HEK293 (cell line): ENCODE results near the gene PDE4B.

Experiments
- CTCF ChIA-PET: fragments of 350-600 bp; formaldehyde crosslinking; extraction: SDS; loops from one replicate; lab custom pipeline; 2021; ENCODE audit warnings: antibody characterized with exemption; lab: Yijun Ruan, JAX
- POLR2A ChIA-PET: fragments of 300-600 bp; formaldehyde crosslinking; extraction: SDS; loops from one replicate; lab custom pipeline; 2020; ENCODE audit warnings: antibody characterized with exemption, inconsistent platforms; lab: Yijun Ruan, JAX
- H3K27ac ChIP-seq: fragments of 200-500 bp; sonication (Bioruptor generic); 2 replicates; pipeline ENCODE4 v1.5.1; 2014; ENCODE audit warnings: low read depth, low read length, control low read depth, inconsistent platforms; ENCODE audit errors: extremely low read depth
- H3K36me3 ChIP-seq, 2 experiments: fragments of 200-500 bp in 1 of 2; sonication (Bioruptor generic) in 1 of 2; 1 replicate in 1 of 2; 2 replicates in 1 of 2; pipeline ENCODE4 v1.5.1; 2014 to 2017; ENCODE audit warnings: inconsistent platforms in 2 of 2, low read length in 2 of 2; ENCODE audit not compliant: control insufficient read depth in 2 of 2, insufficient read depth in 1 of 2
- H3K4me1 ChIP-seq: fragments of 200-500 bp; sonication (Bioruptor generic); 2 replicates; pipeline ENCODE4 v1.5.1; 2014; ENCODE audit warnings: mild to moderate bottlenecking, low read length, inconsistent platforms; ENCODE audit not compliant: control insufficient read depth, insufficient read depth
- H3K4me3 ChIP-seq: 2 replicates; pipeline ENCODE4 v1.5.1; 2011; ENCODE audit warnings: low read depth, mild to moderate bottlenecking, control low read depth, low read length, moderate library complexity
- H3K9me3 ChIP-seq: fragments of 200-500 bp; sonication (Bioruptor generic); 2 replicates; pipeline ENCODE4 v1.5.1; 2014; ENCODE audit warnings: low read depth, low read length, inconsistent platforms; ENCODE audit not compliant: control insufficient read depth, insufficient read depth
- BCL11B ChIP-seq: fragments of 450-650 bp; formaldehyde crosslinking; IDR thresholded peaks from 2 replicates; pipeline ENCODE4 v1.5.1; 2016; ENCODE audit warnings: low read depth, missing biosample characterization, missing genetic modification characterization
- OSR2 ChIP-seq: fragments of 450-650 bp; formaldehyde crosslinking; IDR thresholded peaks from 2 replicates; pipeline ENCODE4 v1.5.1; 2016; ENCODE audit warnings: missing biosample characterization, missing genetic modification characterization
- OVOL3 ChIP-seq: fragments of 450-650 bp; formaldehyde crosslinking; IDR thresholded peaks from 2 replicates; pipeline ENCODE4 v1.5.1; 2016; ENCODE audit warnings: missing biosample characterization, missing genetic modification characterization
- PATZ1 ChIP-seq: fragments of 450-650 bp; formaldehyde crosslinking; IDR thresholded peaks from 2 replicates; pipeline ENCODE4 v1.5.1; 2016; ENCODE audit warnings: missing biosample characterization, missing genetic modification characterization
- ZBTB17 ChIP-seq: fragments of 450-650 bp; formaldehyde crosslinking; IDR thresholded peaks from 2 replicates; pipeline ENCODE4 v1.5.1; 2016; ENCODE audit warnings: missing biosample characterization, missing genetic modification characterization
- ZNF146 ChIP-seq: fragments of 450-650 bp; formaldehyde crosslinking; IDR thresholded peaks from 2 replicates; pipeline ENCODE4 v1.5.1; 2016; ENCODE audit warnings: missing biosample characterization, missing genetic modification characterization
- ZNF214 ChIP-seq: fragments of 450-650 bp; formaldehyde crosslinking; IDR thresholded peaks from 2 replicates; pipeline ENCODE4 v1.5.1; 2017; ENCODE audit warnings: missing biosample characterization, mild to moderate bottlenecking, missing genetic modification characterization, borderline replicate concordance
- ZNF221 ChIP-seq: fragments of 450-650 bp; formaldehyde crosslinking; IDR thresholded peaks from 2 replicates; pipeline ENCODE4 v1.5.1; 2017; ENCODE audit warnings: missing biosample characterization, missing genetic modification characterization, borderline replicate concordance
- ZNF239 ChIP-seq: fragments of 450-650 bp; formaldehyde crosslinking; IDR thresholded peaks from 2 replicates; pipeline ENCODE4 v1.5.1; 2016; ENCODE audit warnings: missing biosample characterization, missing genetic modification characterization
- ZNF274 ChIP-seq, 2 experiments: fragments of 200-500 bp in 1 of 2; fragments of 450-650 bp in 1 of 2; sonication (Bioruptor generic) in 1 of 2; formaldehyde crosslinking in 1 of 2; IDR thresholded peaks; 2 replicates each; pipeline versions ENCODE4 v1.5.1 to v1.6.1; 2014 to 2016; ENCODE audit warnings: borderline replicate concordance in 1 of 2, inconsistent platforms in 1 of 2, low read length in 1 of 2, missing biosample characterization in 1 of 2, missing genetic modification characterization in 1 of 2
- ZNF362 ChIP-seq: fragments of 450-650 bp; formaldehyde crosslinking; IDR thresholded peaks from 2 replicates; pipeline ENCODE4 v1.5.1; 2016; ENCODE audit warnings: missing biosample characterization, missing genetic modification characterization
- ZNF654 ChIP-seq: fragments of 450-650 bp; formaldehyde crosslinking; IDR thresholded peaks from 2 replicates; pipeline ENCODE4 v1.5.1; 2016; ENCODE audit warnings: low read depth, missing biosample characterization, missing genetic modification characterization
- ZNF677 ChIP-seq: fragments of 450-650 bp; IDR thresholded peaks from 2 replicates; pipeline ENCODE4 v1.5.0; 2018; ENCODE audit warnings: missing biosample characterization, mild to moderate bottlenecking, missing genetic modification characterization, moderate library complexity
- ZNF830 ChIP-seq: fragments of 450-650 bp; IDR thresholded peaks from 2 replicates; pipeline ENCODE4 v1.5.0; 2018; ENCODE audit warnings: missing biosample characterization, missing genetic modification characterization, low read depth, mild to moderate bottlenecking, moderate library complexity
- TF ChIP-seq, protein P1 (sequence below): fragments of 450-650 bp; formaldehyde crosslinking; IDR thresholded peaks from 2 replicates; pipeline ENCODE4 v1.5.1; 2016; ENCODE audit warnings: missing biosample characterization, missing genetic modification characterization
- TF ChIP-seq, protein P2 (sequence below): fragments of 450-650 bp; formaldehyde crosslinking; IDR thresholded peaks from 2 replicates; pipeline ENCODE4 v1.5.1; 2016; ENCODE audit warnings: missing biosample characterization, missing genetic modification characterization
- TF ChIP-seq, protein P3 (sequence below): fragments of 450-650 bp; formaldehyde crosslinking; IDR thresholded peaks from 2 replicates; pipeline ENCODE4 v1.5.1; 2016; ENCODE audit warnings: missing biosample characterization, missing genetic modification characterization
- TF ChIP-seq, protein P4 (sequence below): fragments of 450-650 bp; formaldehyde crosslinking; IDR thresholded peaks from 2 replicates; pipeline ENCODE4 v1.5.1; 2016; ENCODE audit warnings: missing biosample characterization, missing genetic modification characterization, borderline replicate concordance

PDE4B gene

GRCh38 chr1:66172272-66172671 is 379.6 kb downstream of the PDE4B start (continued):
- TF ChIP-seq ZNF677 (tag by site-specific recombination) = no peak
- no peak for TF ChIP-seq ZNF239
- TF ChIP-seq, protein P1, sequence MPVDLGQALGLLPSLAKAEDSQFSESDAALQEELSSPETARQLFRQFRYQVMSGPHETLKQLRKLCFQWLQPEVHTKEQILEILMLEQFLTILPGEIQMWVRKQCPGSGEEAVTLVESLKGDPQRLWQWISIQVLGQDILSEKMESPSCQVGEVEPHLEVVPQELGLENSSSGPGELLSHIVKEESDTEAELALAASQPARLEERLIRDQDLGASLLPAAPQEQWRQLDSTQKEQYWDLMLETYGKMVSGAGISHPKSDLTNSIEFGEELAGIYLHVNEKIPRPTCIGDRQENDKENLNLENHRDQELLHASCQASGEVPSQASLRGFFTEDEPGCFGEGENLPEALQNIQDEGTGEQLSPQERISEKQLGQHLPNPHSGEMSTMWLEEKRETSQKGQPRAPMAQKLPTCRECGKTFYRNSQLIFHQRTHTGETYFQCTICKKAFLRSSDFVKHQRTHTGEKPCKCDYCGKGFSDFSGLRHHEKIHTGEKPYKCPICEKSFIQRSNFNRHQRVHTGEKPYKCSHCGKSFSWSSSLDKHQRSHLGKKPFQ (tag by site-specific recombination) = no peak
- TF ChIP-seq OVOL3 (tag by site-specific recombination) = no peak
- no peak for TF ChIP-seq PATZ1

DNA sequence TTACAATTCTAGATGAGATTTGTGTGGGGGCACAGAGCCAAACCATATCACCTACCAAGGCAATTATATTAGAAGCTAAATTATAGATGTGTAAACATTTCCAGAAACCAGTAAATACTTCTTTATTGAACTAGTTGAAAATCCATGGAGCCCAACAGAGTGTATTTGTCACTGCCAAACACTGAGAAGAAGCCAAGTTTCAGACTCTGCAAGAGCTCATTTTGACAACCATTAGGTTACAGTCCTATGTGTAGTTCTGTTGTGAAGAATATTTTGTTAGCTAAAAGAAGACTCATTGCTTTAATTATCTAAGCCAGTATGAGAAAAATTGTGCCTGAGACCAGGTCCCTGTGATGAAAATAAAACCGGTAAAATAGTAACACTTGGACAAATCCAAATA is 382.4 kb downstream of the PDE4B start:
- ChIA-PET POLR2A (no interaction called here), CTCF (interaction anchor here (0.6 to 1.5 kb wide), 2 partner anchors 67 to 974 kb away, joined by 4 to 5 read pairs; no protein-coding TSS in a partner anchor)
- no peak for TF ChIP-seq BCL11B (tag by site-specific recombination)

GRCh38 chr1:66175581-66175980 is 382.9 kb downstream of the PDE4B start:
- Histone ChIP-seq H3K4me3 (no peak overlapping the region), H3K27ac (no peak overlapping the region), H3K4me1 (peaks cover 13% of the 10 kb centered on the region), H3K9me3 (no peaks in the 10 kb centered on the region), H3K36me3 (no peaks in the 10 kb centered on the region)
- ChIA-PET CTCF (interaction anchor here (0.6 to 1.5 kb wide), 2 partner anchors 67 to 541 kb away, joined by 3 to 5 read pairs; no protein-coding TSS in a partner anchor), POLR2A (no interaction called here)
- no peak for TF ChIP-seq ZNF362
- no peak for TF ChIP-seq ZNF274 (IDR thresholded peaks at IDR 0.05; ENCODE audit: low read length)
- no peak for TF ChIP-seq ZNF274 (tag by site-specific recombination; IDR thresholded peaks at IDR 0.05; ENCODE audit: borderline replicate concordance)
- TF ChIP-seq, protein P2, sequence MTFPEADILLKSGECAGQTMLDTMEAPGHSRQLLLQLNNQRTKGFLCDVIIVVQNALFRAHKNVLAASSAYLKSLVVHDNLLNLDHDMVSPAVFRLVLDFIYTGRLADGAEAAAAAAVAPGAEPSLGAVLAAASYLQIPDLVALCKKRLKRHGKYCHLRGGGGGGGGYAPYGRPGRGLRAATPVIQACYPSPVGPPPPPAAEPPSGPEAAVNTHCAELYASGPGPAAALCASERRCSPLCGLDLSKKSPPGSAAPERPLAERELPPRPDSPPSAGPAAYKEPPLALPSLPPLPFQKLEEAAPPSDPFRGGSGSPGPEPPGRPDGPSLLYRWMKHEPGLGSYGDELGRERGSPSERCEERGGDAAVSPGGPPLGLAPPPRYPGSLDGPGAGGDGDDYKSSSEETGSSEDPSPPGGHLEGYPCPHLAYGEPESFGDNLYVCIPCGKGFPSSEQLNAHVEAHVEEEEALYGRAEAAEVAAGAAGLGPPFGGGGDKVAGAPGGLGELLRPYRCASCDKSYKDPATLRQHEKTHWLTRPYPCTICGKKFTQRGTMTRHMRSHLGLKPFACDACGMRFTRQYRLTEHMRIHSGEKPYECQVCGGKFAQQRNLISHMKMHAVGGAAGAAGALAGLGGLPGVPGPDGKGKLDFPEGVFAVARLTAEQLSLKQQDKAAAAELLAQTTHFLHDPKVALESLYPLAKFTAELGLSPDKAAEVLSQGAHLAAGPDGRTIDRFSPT (tag by site-specific recombination) = no peak
- TF ChIP-seq ZBTB17 (tag by site-specific recombination) = no peak
- no peak for TF ChIP-seq ZNF830
- TF ChIP-seq ZNF146 = no peak
- TF ChIP-seq, protein P3, sequence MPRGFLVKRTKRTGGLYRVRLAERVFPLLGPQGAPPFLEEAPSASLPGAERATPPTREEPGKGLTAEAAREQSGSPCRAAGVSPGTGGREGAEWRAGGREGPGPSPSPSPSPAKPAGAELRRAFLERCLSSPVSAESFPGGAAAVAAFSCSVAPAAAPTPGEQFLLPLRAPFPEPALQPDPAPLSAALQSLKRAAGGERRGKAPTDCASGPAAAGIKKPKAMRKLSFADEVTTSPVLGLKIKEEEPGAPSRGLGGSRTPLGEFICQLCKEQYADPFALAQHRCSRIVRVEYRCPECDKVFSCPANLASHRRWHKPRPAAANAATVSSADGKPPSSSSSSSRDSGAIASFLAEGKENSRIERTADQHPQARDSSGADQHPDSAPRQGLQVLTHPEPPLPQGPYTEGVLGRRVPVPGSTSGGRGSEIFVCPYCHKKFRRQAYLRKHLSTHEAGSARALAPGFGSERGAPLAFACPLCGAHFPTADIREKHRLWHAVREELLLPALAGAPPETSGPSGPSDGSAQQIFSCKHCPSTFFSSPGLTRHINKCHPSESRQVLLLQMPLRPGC (tag by site-specific recombination) = no peak
- no peak for TF ChIP-seq ZNF654 (tag by site-specific recombination)
- TF ChIP-seq, protein P4, sequence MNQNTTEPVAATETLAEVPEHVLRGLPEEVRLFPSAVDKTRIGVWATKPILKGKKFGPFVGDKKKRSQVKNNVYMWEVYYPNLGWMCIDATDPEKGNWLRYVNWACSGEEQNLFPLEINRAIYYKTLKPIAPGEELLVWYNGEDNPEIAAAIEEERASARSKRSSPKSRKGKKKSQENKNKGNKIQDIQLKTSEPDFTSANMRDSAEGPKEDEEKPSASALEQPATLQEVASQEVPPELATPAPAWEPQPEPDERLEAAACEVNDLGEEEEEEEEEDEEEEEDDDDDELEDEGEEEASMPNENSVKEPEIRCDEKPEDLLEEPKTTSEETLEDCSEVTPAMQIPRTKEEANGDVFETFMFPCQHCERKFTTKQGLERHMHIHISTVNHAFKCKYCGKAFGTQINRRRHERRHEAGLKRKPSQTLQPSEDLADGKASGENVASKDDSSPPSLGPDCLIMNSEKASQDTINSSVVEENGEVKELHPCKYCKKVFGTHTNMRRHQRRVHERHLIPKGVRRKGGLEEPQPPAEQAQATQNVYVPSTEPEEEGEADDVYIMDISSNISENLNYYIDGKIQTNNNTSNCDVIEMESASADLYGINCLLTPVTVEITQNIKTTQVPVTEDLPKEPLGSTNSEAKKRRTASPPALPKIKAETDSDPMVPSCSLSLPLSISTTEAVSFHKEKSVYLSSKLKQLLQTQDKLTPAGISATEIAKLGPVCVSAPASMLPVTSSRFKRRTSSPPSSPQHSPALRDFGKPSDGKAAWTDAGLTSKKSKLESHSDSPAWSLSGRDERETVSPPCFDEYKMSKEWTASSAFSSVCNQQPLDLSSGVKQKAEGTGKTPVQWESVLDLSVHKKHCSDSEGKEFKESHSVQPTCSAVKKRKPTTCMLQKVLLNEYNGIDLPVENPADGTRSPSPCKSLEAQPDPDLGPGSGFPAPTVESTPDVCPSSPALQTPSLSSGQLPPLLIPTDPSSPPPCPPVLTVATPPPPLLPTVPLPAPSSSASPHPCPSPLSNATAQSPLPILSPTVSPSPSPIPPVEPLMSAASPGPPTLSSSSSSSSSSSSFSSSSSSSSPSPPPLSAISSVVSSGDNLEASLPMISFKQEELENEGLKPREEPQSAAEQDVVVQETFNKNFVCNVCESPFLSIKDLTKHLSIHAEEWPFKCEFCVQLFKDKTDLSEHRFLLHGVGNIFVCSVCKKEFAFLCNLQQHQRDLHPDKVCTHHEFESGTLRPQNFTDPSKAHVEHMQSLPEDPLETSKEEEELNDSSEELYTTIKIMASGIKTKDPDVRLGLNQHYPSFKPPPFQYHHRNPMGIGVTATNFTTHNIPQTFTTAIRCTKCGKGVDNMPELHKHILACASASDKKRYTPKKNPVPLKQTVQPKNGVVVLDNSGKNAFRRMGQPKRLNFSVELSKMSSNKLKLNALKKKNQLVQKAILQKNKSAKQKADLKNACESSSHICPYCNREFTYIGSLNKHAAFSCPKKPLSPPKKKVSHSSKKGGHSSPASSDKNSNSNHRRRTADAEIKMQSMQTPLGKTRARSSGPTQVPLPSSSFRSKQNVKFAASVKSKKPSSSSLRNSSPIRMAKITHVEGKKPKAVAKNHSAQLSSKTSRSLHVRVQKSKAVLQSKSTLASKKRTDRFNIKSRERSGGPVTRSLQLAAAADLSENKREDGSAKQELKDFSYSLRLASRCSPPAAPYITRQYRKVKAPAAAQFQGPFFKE = no peak
- no peak for TF ChIP-seq ZNF221
- no peak for TF ChIP-seq OSR2 (tag by site-specific recombination)
- TF ChIP-seq ZNF214 = no peak

More for the DNA sequence above, 382.4 kb downstream of the PDE4B start:
- H3K4me1 ChIP-seq = peaks cover 13% of the 10 kb centered on the region
- no peaks in the 10 kb centered on the region for H3K36me3 ChIP-seq
- no peaks in the 10 kb centered on the region for H3K9me3 ChIP-seq
- no peak overlapping the region for H3K4me3 ChIP-seq
- H3K27ac ChIP-seq = no peak overlapping the region
